ENCODE results near the gene MEIS1.

Gene MEIS1

DNA sequence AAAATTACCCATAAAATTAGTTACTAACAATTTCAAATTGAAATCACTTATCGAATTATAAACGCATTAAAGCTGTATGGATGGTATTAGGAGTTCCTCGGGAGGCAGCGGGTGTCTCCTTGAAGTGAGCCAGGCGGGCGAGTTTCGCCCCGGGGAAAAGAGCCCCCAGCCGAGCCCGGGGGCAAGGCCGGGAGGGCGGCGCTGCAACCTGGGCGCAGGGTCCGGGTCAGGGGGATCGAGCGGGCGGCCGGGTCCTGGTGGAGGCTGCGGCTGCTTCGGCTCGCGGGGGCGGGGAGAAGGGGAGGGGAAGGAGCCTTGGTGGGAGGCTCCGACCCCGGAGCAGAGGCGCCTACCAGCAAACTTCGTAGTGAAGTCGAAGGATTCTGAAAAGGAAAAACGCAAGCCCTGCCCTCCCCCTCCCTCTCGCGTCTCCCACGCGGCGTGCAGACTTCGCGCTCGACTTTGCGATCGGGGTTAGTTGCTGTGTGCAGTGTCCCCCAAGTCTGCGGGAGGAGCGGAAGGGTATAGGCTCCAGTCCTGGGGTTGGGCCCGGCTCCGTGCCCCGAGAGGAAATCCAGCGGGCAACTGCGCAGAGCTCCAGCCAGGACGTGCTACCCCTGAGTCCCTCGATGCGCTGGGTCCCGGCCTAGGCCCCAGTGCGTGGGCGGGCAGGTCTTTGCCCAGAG is 140.8 kb downstream of the MEIS1 start:
- Histone ChIP-seq H3K9me3 (ENCODE audit: insufficient read depth, low read depth, low read length) (no peaks in the 10 kb centered on the region), H4K8ac (ENCODE audit: low read depth, low read length) (peak overlapping the region; percentile 50), H3K18ac (ENCODE audit: low read length) (peak overlapping the region; percentile 17), H3K9ac (ENCODE audit: low read length) (peak overlapping the region; percentile 24), H2BK5ac (ENCODE audit: low read depth, low read length, poor library complexity) (peak overlapping the region; percentile 17), H3K23ac (ENCODE audit: low read length) (no peak overlapping the region), H2AK5ac (ENCODE audit: low read length) (no peak overlapping the region), H3K4me1 (ENCODE audit: control insufficient read depth in 1 of 2, insufficient read depth in 2 of 2, low read length in 2 of 2) (peaks cover 17 to 20% of the 10 kb centered on the region in 2 experiments), H3K4ac (ENCODE audit: low read depth, low read length) (peak overlapping the region; percentile 3), H2AFZ (ENCODE audit: insufficient read depth, low read length, poor library complexity) (peak overlapping the region; percentile 46), H3K36me3 (ENCODE audit: control insufficient read depth in 1 of 2, insufficient read depth in 2 of 2, low read length in 2 of 2) (peaks cover 3 to 7% of the 10 kb centered on the region in 2 experiments), H4K12ac (ENCODE audit: low read depth, low read length) (peak overlapping the region; percentile 2), H3K27me3 (ENCODE audit: insufficient read depth, low read length) (peaks cover 11% of the 10 kb centered on the region), H3K79me2 (ENCODE audit: control insufficient read depth, insufficient read depth, low read length, poor library complexity) (no peaks in the 10 kb centered on the region), H3K27ac (ENCODE audit: low read depth, low read length) (peak overlapping the region; percentile 38), H3K79me1 (ENCODE audit: low read length) (peaks cover 5% of the 10 kb centered on the region), H4K91ac (ENCODE audit: low read depth, low read length) (peak overlapping the region; percentile 52), H3K4me3 (ENCODE audit: low read depth, low read length) (peak overlapping the region; percentile 70), H2BK120ac (ENCODE audit: insufficient read depth, low read length, poor library complexity) (peak overlapping the region; percentile 44), H3K4me2 (ENCODE audit: low read length) (peak overlapping the region; percentile 94), H2BK12ac (ENCODE audit: low read length) (no peak overlapping the region), H3K14ac (ENCODE audit: low read length) (peak overlapping the region; percentile 47)
- DNase-seq, result no peak
- no CpG with 5 or more reads among the region's 53 CpGs for WGBS (ENCODE audit: extremely low coverage, insufficient coverage, insufficient read length)

DNA sequence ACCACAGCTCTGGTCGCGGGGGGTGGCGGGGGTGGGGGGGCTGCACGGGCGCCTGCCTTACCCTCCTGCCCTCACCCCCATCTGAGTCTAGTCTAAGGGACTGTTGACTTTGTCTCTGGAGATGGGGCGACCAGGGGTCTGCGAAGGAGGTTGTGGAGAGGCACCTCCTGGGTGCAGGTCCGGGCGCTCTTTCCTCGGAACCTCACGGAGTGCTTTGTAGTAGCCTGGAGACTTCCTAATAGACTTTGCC is 141.3 kb downstream of the MEIS1 start:
- Histone ChIP-seq H3K36me3 (ENCODE audit: control insufficient read depth in 1 of 2, insufficient read depth in 2 of 2, low read length in 2 of 2) (peaks cover under 1 to 5% of the 10 kb centered on the region in 2 experiments), H3K18ac (ENCODE audit: low read length) (peak overlapping the region; percentile 18), H3K4me3 (ENCODE audit: low read depth, low read length) (peak overlapping the region; percentile 33), H2AFZ (ENCODE audit: insufficient read depth, low read length, poor library complexity) (no peak overlapping the region), H3K4ac (ENCODE audit: low read depth, low read length) (no peak overlapping the region), H3K27me3 (ENCODE audit: insufficient read depth, low read length) (peaks cover 11% of the 10 kb centered on the region), H3K27ac (ENCODE audit: low read depth, low read length) (no peak overlapping the region), H3K9me3 (ENCODE audit: insufficient read depth, low read depth, low read length) (no peaks in the 10 kb centered on the region), H2AK5ac (ENCODE audit: low read length) (no peak overlapping the region), H4K91ac (ENCODE audit: low read depth, low read length) (peak overlapping the region; percentile 28), H3K14ac (ENCODE audit: low read length) (no peak overlapping the region), H3K23ac (ENCODE audit: low read length) (no peak overlapping the region), H3K9ac (ENCODE audit: low read length) (no peak overlapping the region), H2BK120ac (ENCODE audit: insufficient read depth, low read length, poor library complexity) (no peak overlapping the region), H4K12ac (ENCODE audit: low read depth, low read length) (no peak overlapping the region), H2BK12ac (ENCODE audit: low read length) (no peak overlapping the region), H3K4me2 (ENCODE audit: low read length) (peak overlapping the region; percentile 94), H4K8ac (ENCODE audit: low read depth, low read length) (peak overlapping the region; percentile 33), H3K79me2 (ENCODE audit: control insufficient read depth, insufficient read depth, low read length, poor library complexity) (no peaks in the 10 kb centered on the region), H2BK5ac (ENCODE audit: low read depth, low read length, poor library complexity) (no peak overlapping the region), H3K79me1 (ENCODE audit: low read length) (peaks cover 6% of the 10 kb centered on the region), H3K4me1 (ENCODE audit: control insufficient read depth in 1 of 2, insufficient read depth in 2 of 2, low read length in 2 of 2) (peaks cover 17 to 22% of the 10 kb centered on the region in 2 experiments)
- no peak for DNase-seq
- no CpG with 5 or more reads among the region's 11 CpGs for WGBS (ENCODE audit: extremely low coverage, insufficient coverage, insufficient read length)

GRCh38 chr2:66576561-66577320 is 141.8 kb downstream of the MEIS1 start:
- Histone ChIP-seq H3K79me1 (ENCODE audit: low read length) (peaks cover 9% of the 10 kb centered on the region), H2AK5ac (ENCODE audit: low read length) (no peak overlapping the region), H3K27ac (ENCODE audit: low read depth, low read length) (no peak overlapping the region), H3K23ac (ENCODE audit: low read length) (no peak overlapping the region), H3K4me3 (ENCODE audit: low read depth, low read length) (peak overlapping the region; percentile 41), H2BK120ac (ENCODE audit: insufficient read depth, low read length, poor library complexity) (no peak overlapping the region), H3K4ac (ENCODE audit: low read depth, low read length) (no peak overlapping the region), H4K8ac (ENCODE audit: low read depth, low read length) (peak overlapping the region; percentile 33), H2BK5ac (ENCODE audit: low read depth, low read length, poor library complexity) (peak overlapping the region; percentile 0), H3K14ac (ENCODE audit: low read length) (peak overlapping the region; percentile 2), H3K9me3 (ENCODE audit: insufficient read depth, low read depth, low read length) (peaks cover under 1% of the 10 kb centered on the region), H3K9ac (ENCODE audit: low read length) (peak overlapping the region; percentile 8), H3K79me2 (ENCODE audit: control insufficient read depth, insufficient read depth, low read length, poor library complexity) (peaks cover 1% of the 10 kb centered on the region), H3K36me3 (ENCODE audit: control insufficient read depth in 1 of 2, insufficient read depth in 2 of 2, low read length in 2 of 2) (peaks cover 0 to 3% of the 10 kb centered on the region in 2 experiments), H4K12ac (ENCODE audit: low read depth, low read length) (no peak overlapping the region), H4K91ac (ENCODE audit: low read depth, low read length) (peak overlapping the region; percentile 23), H3K4me1 (ENCODE audit: control insufficient read depth in 1 of 2, insufficient read depth in 2 of 2, low read length in 2 of 2) (peaks cover 17 to 27% of the 10 kb centered on the region in 2 experiments), H3K4me2 (ENCODE audit: low read length) (peak overlapping the region; percentile 94), H3K18ac (ENCODE audit: low read length) (peak overlapping the region; percentile 76), H2BK12ac (ENCODE audit: low read length) (no peak overlapping the region), H2AFZ (ENCODE audit: insufficient read depth, low read length, poor library complexity) (peak overlapping the region; percentile 30), H3K27me3 (ENCODE audit: insufficient read depth, low read length) (peaks cover 14% of the 10 kb centered on the region)
- DNase-seq, result peak in 1 of 2 donors; percentile 19
- no CpG with 5 or more reads among the region's 37 CpGs for WGBS (ENCODE audit: extremely low coverage, insufficient coverage, insufficient read length)

- no CpG with 5 or more reads among the region's 42 CpGs for WGBS (ENCODE audit: extremely low coverage, insufficient coverage, insufficient read length)
- Histone ChIP-seq H4K91ac (ENCODE audit: low read depth, low read length) (peak overlapping the region; percentile 2), H3K79me2 (ENCODE audit: control insufficient read depth, insufficient read depth, low read length, poor library complexity) (peaks cover 1% of the 10 kb centered on the region), H2BK12ac (ENCODE audit: low read length) (no peak overlapping the region), H4K12ac (ENCODE audit: low read depth, low read length) (no peak overlapping the region), H3K18ac (ENCODE audit: low read length) (no peak overlapping the region), H3K23ac (ENCODE audit: low read length) (no peak overlapping the region), H3K9me3 (ENCODE audit: insufficient read depth, low read depth, low read length) (peaks cover 2% of the 10 kb centered on the region), H4K8ac (ENCODE audit: low read depth, low read length) (peak overlapping the region; percentile 17), H3K4me1 (ENCODE audit: control insufficient read depth in 1 of 2, insufficient read depth in 2 of 2, low read length in 2 of 2) (peaks cover 17 to 31% of the 10 kb centered on the region in 2 experiments), H3K4ac (ENCODE audit: low read depth, low read length) (no peak overlapping the region), H2AFZ (ENCODE audit: insufficient read depth, low read length, poor library complexity) (peak overlapping the region; percentile 5), H3K79me1 (ENCODE audit: low read length) (peaks cover 10% of the 10 kb centered on the region), H3K27ac (ENCODE audit: low read depth, low read length) (no peak overlapping the region), H3K4me2 (ENCODE audit: low read length) (peak overlapping the region; percentile 94), H3K4me3 (ENCODE audit: low read depth, low read length) (peak overlapping the region; percentile 41), H2BK5ac (ENCODE audit: low read depth, low read length, poor library complexity) (no peak overlapping the region), H3K27me3 (ENCODE audit: insufficient read depth, low read length) (peaks cover 21% of the 10 kb centered on the region), H3K9ac (ENCODE audit: low read length) (no peak overlapping the region), H3K36me3 (ENCODE audit: control insufficient read depth in 1 of 2, insufficient read depth in 2 of 2, low read length in 2 of 2) (no peaks in the 10 kb centered on the region), H3K14ac (ENCODE audit: low read length) (peak overlapping the region; percentile 2), H2BK120ac (ENCODE audit: insufficient read depth, low read length, poor library complexity) (no peak overlapping the region), H2AK5ac (ENCODE audit: low read length) (no peak overlapping the region)
- no peak for DNase-seq
Observed at GRCh38 chr2:66577321-66578053, 142.6 kb downstream of the MEIS1 start.
